ENCODE results near the gene ANXA2R. TPM values are rescaled to one million over a fixed set of nuclear protein-coding genes. Genes with fewer than 3 reads are reported as not detected.
"Not testable (repeated sequence)": the region's sequence is repeated elsewhere in the genome, so short reads cannot be mapped to it uniquely, and the experiment has no call there.

ANXA2R gene
- total RNA-seq, 1 donor from 2014 or later = 0.79 TPM

- no peaks in the 10 kb centered on the region for H3K27me3 ChIP-seq (ENCODE audit: control insufficient read depth, insufficient read depth, low read length)
- H3K36me3 ChIP-seq (ENCODE audit: control insufficient read depth, insufficient read depth, low read length) = no peaks in the 10 kb centered on the region
- DNase-seq (ENCODE audit: low read depth) = no peak
- no peak for TF ChIP-seq CTCF (IDR thresholded peaks at IDR 0.05; ENCODE audit: insufficient read depth, low read length, poor library complexity, severe bottlenecking)
- peak overlapping the region; percentile 89 for H3K4me3 ChIP-seq (ENCODE audit: low read depth, low read length)
Measured at GRCh38 chr5:43066799-43067741, 27.0 kb upstream of the ANXA2R start.

GRCh38 chr5:43065948-43066798 is 26.1 kb upstream of the ANXA2R start:
- DNase-seq (ENCODE audit: low read depth) = no peak
- H3K27me3 ChIP-seq (ENCODE audit: control insufficient read depth, insufficient read depth, low read length) = no peaks in the 10 kb centered on the region
- no peak for TF ChIP-seq CTCF (IDR thresholded peaks at IDR 0.05; ENCODE audit: insufficient read depth, low read length, poor library complexity, severe bottlenecking)
- H3K4me3 ChIP-seq (ENCODE audit: low read depth, low read length) = peak overlapping the region; percentile 89
- no peaks in the 10 kb centered on the region for H3K36me3 ChIP-seq (ENCODE audit: control insufficient read depth, insufficient read depth, low read length)

- no peaks in the 10 kb centered on the region for H3K36me3 ChIP-seq (ENCODE audit: control insufficient read depth, insufficient read depth, low read length)
- no peak for DNase-seq (ENCODE audit: low read depth)
- H3K4me3 ChIP-seq (ENCODE audit: low read depth, low read length) = peak overlapping the region; percentile 89
- no peak for TF ChIP-seq CTCF (IDR thresholded peaks at IDR 0.05; ENCODE audit: insufficient read depth, low read length, poor library complexity, severe bottlenecking)
- no peaks in the 10 kb centered on the region for H3K27me3 ChIP-seq (ENCODE audit: control insufficient read depth, insufficient read depth, low read length)
Measured at GRCh38 chr5:43065387-43065947, 25.3 kb upstream of the ANXA2R start.

GRCh38 chr5:43063721-43064171 is 23.6 kb upstream of the ANXA2R start:
- no peak for DNase-seq (ENCODE audit: low read depth)
- Histone ChIP-seq H3K27me3 (ENCODE audit: control insufficient read depth, insufficient read depth, low read length) (no peaks in the 10 kb centered on the region), H3K36me3 (ENCODE audit: control insufficient read depth, insufficient read depth, low read length) (no peaks in the 10 kb centered on the region), H3K4me3 (ENCODE audit: low read depth, low read length) (no peak overlapping the region)
- no peak for TF ChIP-seq CTCF (IDR thresholded peaks at IDR 0.05; ENCODE audit: insufficient read depth, low read length, poor library complexity, severe bottlenecking)

GRCh38 chr5:43061352-43062075 is 21.4 kb upstream of the ANXA2R start:
- no peak for DNase-seq (ENCODE audit: low read depth)
- Histone ChIP-seq H3K36me3 (ENCODE audit: control insufficient read depth, insufficient read depth, low read length) (no peaks in the 10 kb centered on the region), H3K27me3 (ENCODE audit: control insufficient read depth, insufficient read depth, low read length) (no peaks in the 10 kb centered on the region), H3K4me3 (ENCODE audit: low read depth, low read length) (no peak overlapping the region)
- no peak for TF ChIP-seq CTCF (IDR thresholded peaks at IDR 0.05; ENCODE audit: insufficient read depth, low read length, poor library complexity, severe bottlenecking)

- DNase-seq (ENCODE audit: low read depth) = not testable (repeated sequence)
Measured at GRCh38 chr5:43060020-43060419, 19.9 kb upstream of the ANXA2R start.

GRCh38 chr5:43055098-43055497 is 15.0 kb upstream of the ANXA2R start:
- not testable (repeated sequence) for H3K4me3 ChIP-seq (ENCODE audit: low read depth, low read length); DNase-seq (ENCODE audit: low read depth); H3K27me3 ChIP-seq (ENCODE audit: control insufficient read depth, insufficient read depth, low read length); H3K36me3 ChIP-seq (ENCODE audit: control insufficient read depth, insufficient read depth, low read length)

More at GRCh38 chr5:43060020-43060419, 19.9 kb upstream of the ANXA2R start:
- not testable (repeated sequence) for H3K4me3 ChIP-seq (ENCODE audit: low read depth, low read length); H3K36me3 ChIP-seq (ENCODE audit: control insufficient read depth, insufficient read depth, low read length); H3K27me3 ChIP-seq (ENCODE audit: control insufficient read depth, insufficient read depth, low read length)
